ENCODE measurements around the gene MED15. TPM values are rescaled to one million over a fixed set of nuclear protein-coding genes. Genes with fewer than 3 reads are reported as not detected.
"Not testable (repeated sequence)": the region's sequence is repeated elsewhere in the genome, so short reads cannot be mapped to it uniquely, and the experiment has no call there.

Gene MED15, protein sequence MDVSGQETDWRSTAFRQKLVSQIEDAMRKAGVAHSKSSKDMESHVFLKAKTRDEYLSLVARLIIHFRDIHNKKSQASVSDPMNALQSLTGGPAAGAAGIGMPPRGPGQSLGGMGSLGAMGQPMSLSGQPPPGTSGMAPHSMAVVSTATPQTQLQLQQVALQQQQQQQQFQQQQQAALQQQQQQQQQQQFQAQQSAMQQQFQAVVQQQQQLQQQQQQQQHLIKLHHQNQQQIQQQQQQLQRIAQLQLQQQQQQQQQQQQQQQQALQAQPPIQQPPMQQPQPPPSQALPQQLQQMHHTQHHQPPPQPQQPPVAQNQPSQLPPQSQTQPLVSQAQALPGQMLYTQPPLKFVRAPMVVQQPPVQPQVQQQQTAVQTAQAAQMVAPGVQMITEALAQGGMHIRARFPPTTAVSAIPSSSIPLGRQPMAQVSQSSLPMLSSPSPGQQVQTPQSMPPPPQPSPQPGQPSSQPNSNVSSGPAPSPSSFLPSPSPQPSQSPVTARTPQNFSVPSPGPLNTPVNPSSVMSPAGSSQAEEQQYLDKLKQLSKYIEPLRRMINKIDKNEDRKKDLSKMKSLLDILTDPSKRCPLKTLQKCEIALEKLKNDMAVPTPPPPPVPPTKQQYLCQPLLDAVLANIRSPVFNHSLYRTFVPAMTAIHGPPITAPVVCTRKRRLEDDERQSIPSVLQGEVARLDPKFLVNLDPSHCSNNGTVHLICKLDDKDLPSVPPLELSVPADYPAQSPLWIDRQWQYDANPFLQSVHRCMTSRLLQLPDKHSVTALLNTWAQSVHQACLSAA
- polyA plus RNA-seq (ENCODE audit: insufficient read length in 4 of 4) = 10 to 100 TPM; 31.8 to 67.8 (median 48.3) TPM

- peak in 3 of 4 donors; percentile 63 to 83 (median 79) for DNase-seq (ENCODE audit: low read depth in 4 of 4, low spot score in 2 of 4)
These were observed at the start of gene MED15 for GRCh38 chr22:20507253-20508066. Gene MED15 (plus strand): TSS chr22:20507610. CDS start chr22:20507679, 69 bp downstream.

- no peak for DNase-seq (ENCODE audit: low read depth in 4 of 4, low spot score in 2 of 4)
These were observed 48.8 kb upstream of the MED15 start for GRCh38 chr22:20458530-20459151.

DNA sequence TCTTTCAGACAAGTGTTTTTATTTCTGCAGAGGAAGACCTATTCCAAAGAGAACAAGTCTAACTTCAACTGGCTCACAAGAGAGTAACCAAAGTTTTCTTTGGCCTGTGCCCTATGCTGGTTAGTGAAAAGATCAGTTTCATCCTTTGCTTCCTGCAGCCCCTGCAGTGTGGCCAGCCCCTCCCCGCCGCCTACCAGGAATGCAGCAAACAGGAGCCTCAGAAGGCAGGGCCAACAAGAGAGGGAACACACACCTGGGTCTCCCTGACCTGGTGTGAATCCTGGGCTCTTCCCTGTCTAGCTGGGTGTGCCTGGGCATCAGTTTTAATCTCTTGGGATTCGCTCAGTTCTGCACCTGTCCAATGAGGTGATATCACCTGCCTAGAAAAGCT, 48.3 kb upstream of the MED15 start:
- DNase-seq (ENCODE audit: low read depth in 4 of 4, low spot score in 2 of 4) = no peak

DNA sequence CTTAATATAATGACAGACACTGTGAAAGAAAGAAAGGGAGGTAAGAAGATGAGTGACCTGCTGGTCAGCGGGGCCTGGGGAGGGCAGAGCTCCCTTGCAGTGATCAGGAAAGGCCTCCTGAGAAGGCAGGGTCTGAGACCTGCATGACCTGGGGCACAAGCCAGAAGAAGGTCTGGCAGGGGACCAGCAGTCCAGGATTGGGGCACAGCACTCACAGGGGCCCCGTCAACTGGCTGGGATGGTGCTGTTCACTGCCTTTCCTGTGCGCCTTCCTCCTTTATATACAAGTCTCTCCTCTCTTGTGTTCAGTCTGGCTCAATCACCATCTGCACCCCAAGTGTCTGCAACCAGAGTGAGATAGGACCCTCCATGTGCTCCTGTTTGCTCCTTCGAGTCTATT, 47.5 kb upstream of the MED15 start:
- no peak for DNase-seq (ENCODE audit: low read depth in 4 of 4, low spot score in 2 of 4)

- no peak for DNase-seq (ENCODE audit: low read depth in 4 of 4, low spot score in 2 of 4)
These were observed 43.9 kb upstream of the MED15 start for GRCh38 chr22:20463324-20464095.

DNA sequence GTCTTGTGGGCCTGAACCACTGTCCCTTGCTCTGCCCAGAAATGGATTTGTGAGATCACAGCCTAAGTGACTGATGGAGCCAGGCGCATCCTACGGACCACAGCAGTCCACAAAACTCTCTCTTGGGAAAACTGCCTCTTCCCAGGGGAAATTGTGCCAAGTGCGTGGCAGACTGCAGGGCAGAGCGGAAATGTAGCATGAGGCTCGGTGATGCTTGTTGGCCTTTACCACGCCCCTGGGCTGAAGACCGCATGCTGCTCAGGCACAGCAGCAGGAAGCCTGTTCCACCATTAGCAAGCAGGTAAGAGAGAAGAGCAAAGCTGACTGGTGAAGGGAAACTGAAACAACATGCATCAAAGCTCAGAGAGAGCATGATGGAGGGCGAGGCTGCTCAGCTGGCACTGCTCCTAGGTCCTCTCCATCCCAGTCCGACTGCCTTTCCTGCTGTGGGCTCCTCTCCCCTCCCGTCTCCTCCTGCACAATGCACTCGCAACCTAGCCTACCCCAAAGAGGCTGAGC, 43.3 kb upstream of the MED15 start:
- no peak for DNase-seq (ENCODE audit: low read depth in 4 of 4, low spot score in 2 of 4)

DNA sequence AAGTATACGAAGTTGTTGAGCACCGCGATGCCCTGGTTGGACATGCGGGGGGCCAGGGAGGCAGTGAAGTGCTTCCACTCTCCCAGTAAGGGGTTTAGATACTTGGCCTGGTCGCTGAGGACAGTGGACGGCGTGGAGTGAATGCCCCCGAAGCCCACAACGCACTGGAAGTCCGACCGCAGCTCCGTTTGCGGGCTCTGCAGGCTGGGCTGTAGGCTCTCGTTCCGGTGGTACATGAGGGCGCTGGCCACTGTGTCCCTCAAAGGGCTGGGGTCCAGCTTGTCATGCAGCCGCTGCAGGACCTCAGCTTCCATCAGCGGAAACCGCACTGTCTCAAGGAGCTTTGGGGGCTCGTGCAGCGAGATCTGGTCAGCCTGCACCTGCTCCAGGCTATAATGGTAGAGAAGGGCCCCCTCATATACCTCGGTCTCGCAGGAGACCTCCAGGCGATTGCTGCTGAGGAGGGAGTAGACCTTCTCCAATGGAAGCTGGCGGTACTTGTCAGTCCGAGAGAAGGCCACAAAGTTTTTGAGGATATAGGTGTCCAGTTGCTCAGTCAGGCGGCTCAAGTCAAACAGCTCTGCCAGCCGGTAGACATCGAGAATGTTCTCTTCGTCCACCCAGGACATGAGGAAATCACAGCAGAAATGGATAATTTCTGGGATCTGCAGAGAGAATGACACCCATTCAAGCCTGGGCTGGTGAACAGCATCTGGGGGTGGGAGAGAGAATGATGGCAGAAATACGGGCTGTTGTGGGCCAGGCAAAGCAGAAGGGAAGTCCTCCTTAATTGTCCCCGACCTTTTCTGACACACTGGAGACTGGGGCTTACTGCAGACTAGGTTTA, 42.3 kb upstream of the MED15 start:
- DNase-seq (ENCODE audit: low read depth in 4 of 4, low spot score in 2 of 4) = no peak

- no peak for DNase-seq (ENCODE audit: low read depth in 4 of 4, low spot score in 2 of 4)
These were observed 41.7 kb upstream of the MED15 start for GRCh38 chr22:20465759-20466077.

GRCh38 chr22:20466659-20467379, 40.6 kb upstream of the MED15 start:
- no peak for DNase-seq (ENCODE audit: low read depth in 4 of 4, low spot score in 2 of 4)

DNA sequence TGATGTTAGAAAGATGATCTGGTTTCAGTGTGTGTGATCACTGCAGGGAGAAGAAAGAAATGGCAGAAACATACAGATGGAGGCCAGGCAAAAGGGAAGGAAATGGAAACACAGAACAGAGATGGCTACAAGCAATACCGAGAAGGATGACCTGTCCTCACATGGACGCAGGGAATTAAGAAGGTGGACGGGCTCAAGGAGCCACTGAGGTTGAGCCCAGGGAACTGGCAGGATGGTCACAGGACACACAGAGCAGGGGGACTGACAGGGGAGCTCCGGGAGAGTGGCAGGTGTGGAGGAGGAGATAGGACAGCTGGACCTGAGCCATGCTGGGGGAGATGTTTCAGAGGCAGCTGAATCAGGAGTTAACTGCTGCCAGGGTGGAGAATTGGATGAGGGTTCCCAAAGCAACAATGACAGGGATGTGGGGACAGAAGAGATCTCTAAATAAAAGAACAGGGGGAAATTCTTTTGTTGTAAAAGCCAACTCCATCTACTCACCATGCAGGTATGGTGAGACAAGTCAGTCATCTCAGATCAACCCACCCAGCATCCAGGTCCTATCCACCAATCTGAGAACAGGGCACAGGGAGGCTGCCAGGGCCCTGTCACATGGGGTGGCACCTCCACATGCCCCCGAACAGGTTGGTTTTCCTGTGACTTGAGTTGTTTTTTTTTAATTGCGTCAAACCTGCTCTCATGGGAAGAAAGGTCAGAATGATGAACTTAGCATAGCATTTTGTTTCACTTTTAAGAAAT, 38.1 kb upstream of the MED15 start:
- no peak for DNase-seq (ENCODE audit: low read depth in 4 of 4, low spot score in 2 of 4)

- not testable (repeated sequence) for DNase-seq (ENCODE audit: low read depth in 4 of 4, low spot score in 2 of 4)
These were observed 36.9 kb upstream of the MED15 start for GRCh38 chr22:20470525-20470924.

DNA sequence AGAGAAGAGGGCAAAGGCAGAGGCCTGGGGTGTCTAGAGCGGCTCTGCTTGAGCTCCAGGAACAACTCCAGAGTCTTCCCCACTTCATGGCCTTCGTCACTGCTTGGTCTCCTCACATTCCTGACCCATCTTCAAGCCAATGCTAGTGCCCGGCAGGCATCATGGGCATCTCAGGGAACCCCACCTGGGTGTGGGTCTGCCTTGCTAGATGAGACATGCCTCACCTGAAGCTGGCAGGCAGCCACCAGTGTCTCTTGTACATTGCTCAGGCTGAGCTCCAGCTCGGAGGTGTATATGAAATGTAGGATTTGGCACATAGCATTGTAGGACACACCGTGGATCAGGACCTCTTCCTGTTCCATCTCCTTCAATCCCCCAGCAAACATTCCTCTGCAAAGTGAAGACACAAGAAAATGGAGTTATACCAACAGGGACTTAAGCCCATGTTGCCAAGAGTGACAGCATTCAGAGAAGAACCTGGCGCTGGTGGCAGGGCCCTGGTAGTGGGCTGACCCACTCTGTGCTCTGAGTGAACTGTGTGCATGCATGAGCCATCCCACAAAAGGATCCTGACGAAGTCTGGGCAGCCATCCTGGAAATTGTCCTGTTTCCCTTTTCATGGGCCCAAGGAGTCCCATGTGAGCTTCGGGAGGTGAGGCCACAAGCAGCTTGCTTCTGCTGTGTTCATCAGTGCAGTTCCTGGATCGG, 36.1 kb upstream of the MED15 start:
- DNase-seq (ENCODE audit: low read depth in 4 of 4, low spot score in 2 of 4) = no peak

GRCh38 chr22:20472629-20473442, 34.6 kb upstream of the MED15 start:
- no peak for DNase-seq (ENCODE audit: low read depth in 4 of 4, low spot score in 2 of 4)

- no peak for DNase-seq (ENCODE audit: low read depth in 4 of 4, low spot score in 2 of 4)
These were observed 32.3 kb upstream of the MED15 start for GRCh38 chr22:20475115-20475436.

DNA sequence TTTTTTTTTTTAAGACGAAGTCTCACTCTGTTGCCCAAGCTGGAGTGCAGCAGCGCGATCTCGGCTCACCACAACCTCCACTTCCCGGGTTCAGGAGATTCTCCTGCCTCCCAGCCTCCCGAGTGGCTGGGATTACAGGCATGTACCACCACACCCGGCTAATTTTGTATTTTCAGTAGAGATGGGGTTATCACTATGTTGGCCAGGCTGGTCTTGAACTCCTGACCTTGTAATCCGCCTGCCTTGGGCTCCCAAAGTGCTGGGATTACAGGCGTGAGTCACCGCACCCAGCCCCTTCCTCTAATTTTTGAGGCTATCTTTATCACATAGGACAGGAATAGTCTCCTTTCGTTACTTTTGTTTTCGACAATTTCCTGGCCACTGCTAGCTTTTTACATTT, 31.8 kb upstream of the MED15 start:
- DNase-seq (ENCODE audit: low read depth in 4 of 4, low spot score in 2 of 4) = not testable (repeated sequence)

DNA sequence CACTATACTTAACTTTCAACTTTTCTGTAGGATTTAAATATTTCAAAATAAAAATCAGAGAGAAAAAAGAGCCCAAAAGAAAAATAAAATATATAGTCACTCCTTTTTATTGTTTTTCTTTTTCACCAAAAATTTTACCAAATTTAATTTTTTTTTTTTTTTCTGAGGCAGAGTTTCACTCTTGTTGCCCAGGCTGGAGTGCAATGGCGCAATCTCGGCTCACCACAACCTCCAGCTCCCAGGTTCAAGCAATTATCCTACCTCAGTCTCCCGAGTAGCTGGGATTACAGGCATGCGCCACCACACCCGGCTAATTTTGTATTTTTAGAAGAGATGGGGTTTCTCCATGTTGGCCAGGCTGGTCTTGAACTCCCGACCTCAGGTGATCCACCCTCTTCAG, 29.4 kb upstream of the MED15 start:
- not testable (repeated sequence) for DNase-seq (ENCODE audit: low read depth in 4 of 4, low spot score in 2 of 4)
